Trophoblast cell (in vitro differentiated cells and primary cell): ENCODE data around the gene OXNAD1.

Experiments used
- DNase-seq, 2 donors: peaks; one replicate each; pipeline ENCODE4 v3.0.0-alpha.2; 2016
- H2AFZ ChIP-seq: 2 replicates; pipeline ENCODE4 v1.6.1; 2013; ENCODE audit warnings: low read length, moderate library complexity, mild to moderate bottlenecking; ENCODE audit not compliant: insufficient read depth, poor library complexity
- H2AK5ac ChIP-seq: 2 replicates; pipeline ENCODE4 v1.6.1; 2013; ENCODE audit warnings: mild to moderate bottlenecking, low read length
- H2BK120ac ChIP-seq: 2 replicates; pipeline ENCODE4 v1.6.1; 2013; ENCODE audit warnings: low read length, mild to moderate bottlenecking, moderate library complexity; ENCODE audit not compliant: insufficient read depth, poor library complexity
- H2BK12ac ChIP-seq: 2 replicates; pipeline ENCODE4 v1.6.1; 2013; ENCODE audit warnings: mild to moderate bottlenecking, low read length, moderate library complexity
- H2BK5ac ChIP-seq: 2 replicates; pipeline ENCODE4 v1.6.1; 2013; ENCODE audit warnings: low read length, low read depth, moderate library complexity, mild to moderate bottlenecking; ENCODE audit not compliant: poor library complexity
- H3K14ac ChIP-seq: 2 replicates; pipeline ENCODE4 v1.6.1; 2013; ENCODE audit warnings: mild to moderate bottlenecking, low read length
- H3K18ac ChIP-seq: 2 replicates; pipeline ENCODE4 v1.6.1; 2013; ENCODE audit warnings: mild to moderate bottlenecking, low read length
- H3K23ac ChIP-seq: 2 replicates; pipeline ENCODE4 v1.6.1; 2013; ENCODE audit warnings: low read length
- H3K27ac ChIP-seq: 2 replicates; pipeline ENCODE4 v1.5.1; 2013; ENCODE audit warnings: low read depth, mild to moderate bottlenecking, inconsistent platforms, low read length, moderate library complexity
- H3K27me3 ChIP-seq: 2 replicates; pipeline ENCODE4 v1.6.1; 2013; ENCODE audit warnings: inconsistent platforms, mild to moderate bottlenecking, low read length, moderate library complexity; ENCODE audit not compliant: insufficient read depth
- H3K36me3 ChIP-seq, 2 experiments: 1 replicate in 1 of 2; 2 replicates in 1 of 2; pipeline ENCODE4 v1.6.1; 2013; ENCODE audit warnings: low read length in 2 of 2, mild to moderate bottlenecking in 2 of 2, moderate library complexity in 1 of 2; ENCODE audit not compliant: insufficient read depth in 2 of 2, control insufficient read depth in 1 of 2
- H3K4ac ChIP-seq: 2 replicates; pipeline ENCODE4 v1.6.1; 2013; ENCODE audit warnings: low read depth, mild to moderate bottlenecking, low read length, moderate library complexity
- H3K4me1 ChIP-seq, 2 experiments: 1 replicate in 1 of 2; 2 replicates in 1 of 2; pipeline ENCODE4 v1.6.1; 2013; ENCODE audit warnings: low read length in 2 of 2, mild to moderate bottlenecking in 2 of 2, moderate library complexity in 1 of 2; ENCODE audit not compliant: insufficient read depth in 2 of 2, control insufficient read depth in 1 of 2
- H3K4me2 ChIP-seq: 2 replicates; pipeline ENCODE4 v1.6.1; 2013; ENCODE audit warnings: inconsistent platforms, mild to moderate bottlenecking, low read length, moderate library complexity
- H3K4me3 ChIP-seq: 2 replicates; pipeline ENCODE4 v1.5.1; 2013; ENCODE audit warnings: mild to moderate bottlenecking, low read depth, low read length, inconsistent platforms
- H3K79me1 ChIP-seq: one replicate; pipeline ENCODE4 v1.6.1; 2013; ENCODE audit warnings: low read length
- H3K79me2 ChIP-seq: 2 replicates; pipeline ENCODE4 v1.6.1; 2013; ENCODE audit warnings: low read length, mild to moderate bottlenecking; ENCODE audit not compliant: control insufficient read depth, insufficient read depth, poor library complexity
- H3K9ac ChIP-seq: 2 replicates; pipeline ENCODE4 v1.6.1; 2013; ENCODE audit warnings: mild to moderate bottlenecking, low read length
- H3K9me3 ChIP-seq: 2 replicates; pipeline ENCODE4 v1.6.1; 2013; ENCODE audit warnings: low read depth, mild to moderate bottlenecking, control low read depth, inconsistent platforms, low read length; ENCODE audit not compliant: insufficient read depth
- H4K12ac ChIP-seq: 2 replicates; pipeline ENCODE4 v1.6.1; 2013; ENCODE audit warnings: low read depth, mild to moderate bottlenecking, low read length, moderate library complexity
- H4K8ac ChIP-seq: 2 replicates; pipeline ENCODE4 v1.6.1; 2013; ENCODE audit warnings: low read depth, mild to moderate bottlenecking, low read length, moderate library complexity
- H4K91ac ChIP-seq: one replicate; pipeline ENCODE4 v1.6.1; 2013; ENCODE audit warnings: low read depth, mild to moderate bottlenecking, low read length, moderate library complexity
- WGBS: extraction: QIAGEN DNeasy Blood & Tissue Kit; methylation state at CpG from one replicate; pipeline ENCODE4 v1.1.7; 2013; ENCODE audit warnings: missing lambda C conversion rate; ENCODE audit not compliant: insufficient read length, insufficient coverage; ENCODE audit errors: extremely low coverage; 5-methylcytosine and 5-hydroxymethylcytosine counted together

Gene OXNAD1

GRCh38 chr3:16265455-16265786, 409 bp downstream of the OXNAD1 start:
- Histone ChIP-seq H3K4me3 (peak overlapping the region; percentile 96), H3K14ac (peak overlapping the region; percentile 54), H3K27ac (peak overlapping the region; percentile 55), H3K4ac (peak overlapping the region; percentile 53), H3K9ac (peak overlapping the region; percentile 90), H4K8ac (peak overlapping the region; percentile 88), H3K27me3 (no peaks in the 10 kb centered on the region), H4K12ac (peak overlapping the region; percentile 84), H2AK5ac (no peak overlapping the region), H3K18ac (peak overlapping the region; percentile 51), H3K36me3 (no peaks in the 10 kb centered on the region), H3K23ac (no peak overlapping the region), H3K4me1 (peaks cover 0 to 2% of the 10 kb centered on the region in 2 experiments), H2BK120ac (no peak overlapping the region), H3K9me3 (no peaks in the 10 kb centered on the region), H4K91ac (peak overlapping the region; percentile 83), H3K4me2 (peak overlapping the region; percentile 92), H2AFZ (peak overlapping the region; percentile 95), H2BK12ac (no peak overlapping the region), H3K79me1 (peaks cover 8% of the 10 kb centered on the region), H3K79me2 (peaks cover 7% of the 10 kb centered on the region), H2BK5ac (peak overlapping the region; percentile 58)
- no CpG with 5 or more reads among the region's 6 CpGs for WGBS
- no peak for DNase-seq

GRCh38 chr3:16266714-16267113, 1.7 kb downstream of the OXNAD1 start:
- Histone ChIP-seq H3K27ac (no peak overlapping the region), H4K8ac (no peak overlapping the region), H3K4ac (no peak overlapping the region), H3K79me2 (peaks cover 7% of the 10 kb centered on the region), H2AFZ (no peak overlapping the region), H3K23ac (no peak overlapping the region), H3K4me2 (no peak overlapping the region), H3K9ac (no peak overlapping the region), H3K36me3 (peaks cover 2 to 6% of the 10 kb centered on the region in 2 experiments), H2AK5ac (no peak overlapping the region), H4K91ac (no peak overlapping the region), H4K12ac (no peak overlapping the region), H2BK120ac (no peak overlapping the region), H2BK5ac (no peak overlapping the region), H3K9me3 (no peaks in the 10 kb centered on the region), H3K4me1 (peaks cover 0 to 2% of the 10 kb centered on the region in 2 experiments), H3K18ac (no peak overlapping the region), H3K79me1 (peaks cover 8% of the 10 kb centered on the region), H3K27me3 (no peaks in the 10 kb centered on the region), H3K14ac (no peak overlapping the region), H2BK12ac (no peak overlapping the region), H3K4me3 (no peak overlapping the region)
- DNase-seq, result no peak
- WGBS, result no CpG with 5 or more reads among the region's 3 CpGs

GRCh38 chr3:16270855-16271254, 5.8 kb downstream of the OXNAD1 start:
- Histone ChIP-seq H3K9me3 (no peaks in the 10 kb centered on the region), H3K9ac (peak overlapping the region; percentile 7), H2BK120ac (no peak overlapping the region), H3K4me3 (no peak overlapping the region), H2AFZ (no peak overlapping the region), H2AK5ac (no peak overlapping the region), H4K12ac (no peak overlapping the region), H3K79me1 (no peaks in the 10 kb centered on the region), H3K18ac (no peak overlapping the region), H3K4ac (no peak overlapping the region), H2BK5ac (no peak overlapping the region), H3K27ac (no peak overlapping the region), H2BK12ac (no peak overlapping the region), H3K4me1 (no peaks in the 10 kb centered on the region), H3K14ac (no peak overlapping the region), H3K36me3 (peaks cover 6% of the 10 kb centered on the region in 2 experiments), H4K91ac (no peak overlapping the region), H4K8ac (no peak overlapping the region), H3K79me2 (no peaks in the 10 kb centered on the region), H3K4me2 (no peak overlapping the region), H3K23ac (no peak overlapping the region), H3K27me3 (no peaks in the 10 kb centered on the region)
- WGBS, result no CpG with 5 or more reads among the region's 10 CpGs
- no peak for DNase-seq

- no peak overlapping the region for H3K4me3 ChIP-seq
- no peaks in the 10 kb centered on the region for H3K79me2 ChIP-seq
- H3K18ac ChIP-seq, result no peak overlapping the region
- no peak overlapping the region for H3K4ac ChIP-seq
- no peak overlapping the region for H4K8ac ChIP-seq
- no peak overlapping the region for H2BK120ac ChIP-seq
- no peaks in the 10 kb centered on the region for H3K4me1 ChIP-seq
- H4K12ac ChIP-seq, result no peak overlapping the region
- no peak overlapping the region for H3K23ac ChIP-seq
- no peak overlapping the region for H2AK5ac ChIP-seq
- no peak overlapping the region for H2BK5ac ChIP-seq
- H3K9ac ChIP-seq, result no peak overlapping the region
- no peak overlapping the region for H3K14ac ChIP-seq
- H3K27ac ChIP-seq, result no peak overlapping the region
- H3K36me3 ChIP-seq, result peaks cover 6 to 9% of the 10 kb centered on the region in 2 experiments
- H3K79me1 ChIP-seq, result no peaks in the 10 kb centered on the region
- H2BK12ac ChIP-seq, result no peak overlapping the region
- H3K9me3 ChIP-seq, result no peaks in the 10 kb centered on the region
- H3K4me2 ChIP-seq, result no peak overlapping the region
- no CpG with 5 or more reads among the region's 1 CpG for WGBS
- no peaks in the 10 kb centered on the region for H3K27me3 ChIP-seq
- no peak overlapping the region for H2AFZ ChIP-seq
- no peak for DNase-seq
- no peak overlapping the region for H4K91ac ChIP-seq
These were observed 7.6 kb downstream of the OXNAD1 start for GRCh38 chr3:16272588-16272987.
